ENCODE results near the gene ZNF254. TPM values are rescaled to one million over a fixed set of nuclear protein-coding genes. Genes with fewer than 3 reads are reported as not detected.

The ZNF254 gene
- total RNA-seq, 4 donors from 2014 or later: 6.1 to 18.3 (median 8.8) TPM

GRCh38 chr19:24054044-24054935, 32.7 kb upstream of the ZNF254 start:
- intact Hi-C loops (cut with DNase I): no loop called here
- Histone ChIP-seq H3K4me3 (no peak overlapping the region), H3K27ac (peak overlapping the region in 2 of 4 donors; percentile 36 to 61), H3K4me1 (peaks cover 0 to 3% (median 0%) of the 10 kb centered on the region in 3 donors), H3K36me3 (peaks cover 0 to 97% (median 22%) of the 10 kb centered on the region in 3 donors), H3K27me3 (no peaks in the 10 kb centered on the region), H3K9me3 (no peaks in the 10 kb centered on the region)
- whole genome bisulfite sequencing, 2 donors: 19 to 50% methylated on average over 4 of the region's 5 CpGs
- DNase-seq: no peak
- no peak for TF ChIP-seq CTCF (IDR thresholded peaks at IDR 0.05)
- no peak for TF ChIP-seq POLR2A (IDR thresholded peaks at IDR 0.05)

- DNase-seq: no peak
- Histone ChIP-seq H3K4me1 (peaks cover 0 to 3% (median 0%) of the 10 kb centered on the region in 3 donors), H3K9me3 (no peaks in the 10 kb centered on the region), H3K27ac (no peak overlapping the region), H3K4me3 (no peak overlapping the region), H3K36me3 (peaks cover 0 to 97% (median 12%) of the 10 kb centered on the region in 3 donors), H3K27me3 (no peaks in the 10 kb centered on the region)
- intact Hi-C loops (cut with DNase I): no loop called here
- no peak for TF ChIP-seq CTCF (IDR thresholded peaks at IDR 0.05)
- TF ChIP-seq POLR2A (IDR thresholded peaks at IDR 0.05): no peak
- WGBS, 2 donors: 85 to 92% methylated on average over 2 of the region's 3 CpGs
These were observed 31.4 kb upstream of the ZNF254 start for GRCh38 chr19:24055548-24055947.

GRCh38 chr19:24057144-24057543, 29.8 kb upstream of the ZNF254 start:
- intact Hi-C loops (cut with DNase I): no loop called here
- Histone ChIP-seq H3K36me3 (peaks cover 0 to 91% (median 0%) of the 10 kb centered on the region in 3 donors), H3K4me3 (no peak overlapping the region), H3K4me1 (peaks cover 0 to 3% (median 0%) of the 10 kb centered on the region in 3 donors), H3K9me3 (no peaks in the 10 kb centered on the region), H3K27me3 (no peaks in the 10 kb centered on the region), H3K27ac (no peak overlapping the region)
- no peak for DNase-seq
- WGBS, 2 donors: 79 to 94% methylated on average over 5 of the region's 5 CpGs
- TF ChIP-seq CTCF (IDR thresholded peaks at IDR 0.05) (no peak), POLR2A (IDR thresholded peaks at IDR 0.05) (no peak)

- Histone ChIP-seq H3K36me3 (peaks cover 0 to 69% (median 0%) of the 10 kb centered on the region in 3 donors), H3K4me3 (no peak overlapping the region), H3K27ac (no peak overlapping the region), H3K27me3 (no peaks in the 10 kb centered on the region), H3K9me3 (no peaks in the 10 kb centered on the region), H3K4me1 (peaks cover 0 to under 1% (median 0%) of the 10 kb centered on the region in 3 donors)
- intact Hi-C loops (cut with DNase I): no loop called here
- 62 to 100% methylated on average over 1 to 2 of the region's 2 CpGs for WGBS, 2 donors
- no peak for TF ChIP-seq CTCF (IDR thresholded peaks at IDR 0.05)
- no peak for TF ChIP-seq POLR2A (IDR thresholded peaks at IDR 0.05)
- no peak for DNase-seq
These were observed 27.3 kb upstream of the ZNF254 start for GRCh38 chr19:24059563-24060295.

All from esophagus squamous epithelium (tissue), 5 donors.